B cell (primary cell): Measurements from ENCODE around the gene COL9A3. TPM values are rescaled to one million over a fixed set of nuclear protein-coding genes. Genes with fewer than 3 reads are reported as not detected.

Experiments
- ATAC-seq: fragments of 200-7000 bp; cut with Tn5 transposase; one replicate; pipeline ENCODE4 v1.10.0; 2021; ENCODE audit warnings: low read depth, mild to moderate bottlenecking, moderate number of reproducible peaks, moderate library complexity
- CTCF ChIA-PET: fragments of 350-600 bp; sonication (Branson Sonifier 250); formaldehyde crosslinking; loops from one replicate; lab custom pipeline; 2021; ENCODE audit warnings: antibody characterized with exemption, inconsistent platforms; lab: Charles Lee
- POLR2A ChIA-PET: fragments of 350-600 bp; sonication (Branson Sonifier 250); formaldehyde crosslinking; loops from one replicate; lab custom pipeline; 2021; ENCODE audit warnings: antibody characterized with exemption; lab: Charles Lee
- DNase-seq: peaks from one replicate; pipeline ENCODE4 v3.0.0; 2013
- H2AFZ ChIP-seq: 2 replicates; pipeline ENCODE4 v1.6.1; 2012; ENCODE audit warnings: mild to moderate bottlenecking, low read depth, low read length; ENCODE audit not compliant: insufficient read depth, poor library complexity, severe bottlenecking
- H3K27ac ChIP-seq, 2 donors: 1 replicate in 1 of 2; 2 replicates in 1 of 2; pipeline ENCODE4 v1.5.1; 2012 to 2013; ENCODE audit warnings: low read length in 2 of 2, mild to moderate bottlenecking in 2 of 2, moderate library complexity in 1 of 2
- H3K27me3 ChIP-seq, 4 experiments: fragments of 200-600 bp in 1 of 4; sonication (generic) in 1 of 4; replicated peaks in 1 of 4; 1 replicate in 2 of 4; 2 replicates in 2 of 4; pipeline versions ENCODE4 v1.6.1 to v1.7.0; 2013 to 2016; ENCODE audit warnings: low read length in 3 of 4, mild to moderate bottlenecking in 2 of 4, mixed read lengths in 1 of 4, moderate library complexity in 1 of 4; ENCODE audit not compliant: insufficient read depth in 4 of 4, control insufficient read depth in 3 of 4; ENCODE audit errors: control extremely low read depth in 1 of 4
- H3K36me3 ChIP-seq, 2 experiments: replicated peaks in 1 of 2; 1 replicate in 1 of 2; 2 replicates in 1 of 2; pipeline versions ENCODE4 v1.6.1 to v1.7.1; 2013; ENCODE audit warnings: low read length in 1 of 2; ENCODE audit not compliant: insufficient read depth in 2 of 2, control insufficient read depth in 1 of 2; ENCODE audit errors: control extremely low read depth in 1 of 2, extremely low read depth in 1 of 2
- H3K4me1 ChIP-seq, 2 donors: fragments of 200-600 bp in 1 of 2; sonication (generic) in 1 of 2; 1 replicate in 1 of 2; 2 replicates in 1 of 2; pipeline versions ENCODE4 v1.5.1 to v1.6.1; 2013 to 2017; ENCODE audit warnings: low read length in 2 of 2; ENCODE audit not compliant: control insufficient read depth in 2 of 2, insufficient read depth in 2 of 2
- H3K4me2 ChIP-seq: replicated peaks from 2 replicates; pipeline ENCODE3; 2012; ENCODE audit warnings: mild to moderate bottlenecking, low read depth, low read length; ENCODE audit not compliant: poor library complexity, severe bottlenecking
- H3K4me3 ChIP-seq, 5 experiments: fragments of 200-600 bp in 1 of 5; sonication (generic) in 1 of 5; 1 replicate in 3 of 5; 2 replicates in 2 of 5; pipeline versions ENCODE4 v1.5.1 to v1.7.0; 2011 to 2016; ENCODE audit warnings: low read length in 4 of 5, mild to moderate bottlenecking in 4 of 5, low read depth in 2 of 5, control low read depth in 1 of 5, moderate library complexity in 1 of 5; ENCODE audit not compliant: insufficient read depth in 1 of 5; ENCODE audit errors: control extremely low read depth in 1 of 5, extremely low read depth in 1 of 5
- H3K79me2 ChIP-seq: fragments of 200-600 bp; sonication (generic); one replicate; pipeline ENCODE4 v1.6.0; 2016; ENCODE audit warnings: low read length; ENCODE audit not compliant: control insufficient read depth, insufficient read depth
- H3K9ac ChIP-seq: fragments of 200-600 bp; sonication (generic); 2 replicates; pipeline ENCODE4 v1.6.1; 2017; ENCODE audit warnings: mild to moderate bottlenecking, low read length, moderate library complexity
- H3K9me3 ChIP-seq, 3 donors: one replicate each; pipeline versions ENCODE4 v1.6.1 to v1.7.1; 2013; ENCODE audit warnings: low read length in 2 of 3; ENCODE audit not compliant: control insufficient read depth in 2 of 3, insufficient read depth in 1 of 3; ENCODE audit errors: control extremely low read depth in 1 of 3
- H4K20me1 ChIP-seq: 2 replicates; pipeline ENCODE4 v1.6.0; 2012; ENCODE audit warnings: mild to moderate bottlenecking, low read length; ENCODE audit not compliant: insufficient read depth, control insufficient read depth, poor library complexity, severe bottlenecking
- H3K27ac Mint-ChIP-seq: one replicate; pipeline ENCODE4 v1.8.0; 2021; ENCODE audit warnings: mixed read lengths
- H3K27me3 Mint-ChIP-seq: one replicate; pipeline ENCODE4 v1.8.0; 2021; ENCODE audit warnings: mixed read lengths
- H3K4me1 Mint-ChIP-seq: one replicate; pipeline ENCODE4 v1.8.0; 2021; ENCODE audit warnings: mixed read lengths
- H3K4me3 Mint-ChIP-seq: one replicate; pipeline ENCODE4 v1.8.0; 2021; ENCODE audit warnings: mixed read lengths
- H3K9me3 Mint-ChIP-seq: one replicate; pipeline ENCODE4 v1.8.0; 2022; ENCODE audit warnings: mixed read lengths; ENCODE audit not compliant: insufficient read depth
- EZH2 ChIP-seq: IDR thresholded peaks from 2 replicates; pipeline ENCODE4 v1.6.1; 2012; ENCODE audit warnings: borderline replicate concordance, low read depth, mild to moderate bottlenecking, moderate library complexity, low read length; ENCODE audit not compliant: insufficient read depth, poor library complexity, severe bottlenecking
- WGBS: methylation state at CpG from one replicate; pipeline ENCODE4 v1.1.5; 2013; ENCODE audit warnings: missing lambda C conversion rate; ENCODE audit not compliant: insufficient coverage; 5-methylcytosine and 5-hydroxymethylcytosine counted together
- intact Hi-C: fragments of 100-400 bp; cut with micrococcal nuclease; formaldehyde crosslinking; loops from one replicate; pipeline ENCODE4 v1.10.0; 2022
- polyA plus RNA-seq: library from polyadenylated mRNA; depleted of rRNA; stranded (reverse); fragments of >200 nt; gene quantifications from 2 replicates; pipeline ENCODE4 v1.2.3, GENCODE V29; 2012
- total RNA-seq, 2 donors: library from RNA; stranded (reverse); fragments of 120-200 nt in 1 of 2; gene quantifications; 1 replicate in 1 of 2; 2 replicates in 1 of 2; pipeline versions ENCODE4 v1.2.3 to v1.2.4, GENCODE V29; 2013 to 2022
- TF ChIP-seq, protein P1 (sequence below): fragments of 200-600 bp; IDR thresholded peaks from one replicate; pipeline ENCODE4 v1.8.0; 2022; ENCODE audit warnings: antibody characterized with exemption, mild to moderate bottlenecking

The COL9A3 gene
- total and polyA plus RNA-seq, 2 donors (not counting 1 experiment from before 2014, with no cell fraction given): 10.7 to 96.3 TPM

DNA sequence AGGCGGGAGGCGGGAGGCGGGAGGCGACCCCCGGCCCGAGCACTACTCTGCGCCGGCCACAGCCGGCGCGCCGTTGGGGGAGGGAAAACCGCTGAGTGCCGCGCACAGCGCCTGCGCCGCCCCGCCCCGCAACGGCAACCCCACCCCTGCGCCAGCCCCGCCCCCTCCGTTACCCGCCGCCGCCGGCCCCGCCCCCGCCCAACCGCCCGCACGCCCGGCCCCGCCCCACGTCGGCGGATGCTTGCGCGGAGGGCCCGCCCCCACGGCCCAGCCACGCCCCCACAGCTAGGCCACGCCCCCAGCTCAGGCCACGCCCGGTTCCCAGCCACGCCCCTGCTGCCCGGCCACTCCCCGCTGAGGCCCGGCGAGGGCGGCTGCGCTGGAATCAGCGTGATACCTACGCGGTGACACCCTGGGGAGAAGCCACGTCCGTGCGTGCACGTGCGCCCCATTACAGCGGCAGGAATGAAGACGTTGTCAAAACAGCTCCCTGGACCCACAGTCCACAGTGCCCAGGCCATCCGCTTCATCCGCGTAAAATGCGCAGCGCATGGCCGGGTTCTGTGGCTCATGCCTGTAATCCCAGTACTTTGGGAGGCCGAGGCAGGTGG, 45.0 kb downstream of the COL9A3 start, which contains the start of gene TCFL5:
TCFL5 (minus strand) TSS at position 97 of the 611 bp plus-strand sequence. CDS start 152 bp downstream, outside the sequence.
- Histone ChIP-seq H3K36me3 (no peaks in the 10 kb centered on the region), H3K27me3 (peaks cover 0 to 9% (median 6%) of the 10 kb centered on the region in 4 experiments), H3K4me3 (peak within 1 kb of the TSS in 3 of 5 experiments; percentile 33 to 47 (median 36)), H3K4me2 (peak within 1 kb of the TSS; percentile 72), H3K27ac (no peak within 1 kb of the TSS), H3K79me2 (no peaks in the 10 kb centered on the region), H3K9ac (no peak within 1 kb of the TSS), H4K20me1 (peaks cover 16% of the 10 kb centered on the region), H3K9me3 (peaks cover 0 to 11% (median 0%) of the 10 kb centered on the region in 3 donors), H3K4me1 (peaks cover 9 to 27% of the 10 kb centered on the region in 2 donors), H2AFZ (peak within 1 kb of the TSS; percentile 49)
- H3K4me3 Mint-ChIP-seq: peak within 1 kb of the TSS; percentile 81
- 16% methylated on average over 43 of the region's 70 CpGs for WGBS
- peak; percentile 95 for DNase-seq
- intact Hi-C loops: loop anchor here (2.0 to 5.0 kb wide), 3 partner anchors 35 to 70 kb away; partner anchors contain the start of gene DIDO1
- no peaks in the 10 kb centered on the region for H3K9me3 Mint-ChIP-seq
- POLR2A ChIA-PET: interaction anchor here (0.8 to 1.2 kb wide), 2 partner anchors 36 to 68 kb away, joined by 3 read pairs; no protein-coding TSS in a partner anchor
- TF ChIP-seq, protein P1, sequence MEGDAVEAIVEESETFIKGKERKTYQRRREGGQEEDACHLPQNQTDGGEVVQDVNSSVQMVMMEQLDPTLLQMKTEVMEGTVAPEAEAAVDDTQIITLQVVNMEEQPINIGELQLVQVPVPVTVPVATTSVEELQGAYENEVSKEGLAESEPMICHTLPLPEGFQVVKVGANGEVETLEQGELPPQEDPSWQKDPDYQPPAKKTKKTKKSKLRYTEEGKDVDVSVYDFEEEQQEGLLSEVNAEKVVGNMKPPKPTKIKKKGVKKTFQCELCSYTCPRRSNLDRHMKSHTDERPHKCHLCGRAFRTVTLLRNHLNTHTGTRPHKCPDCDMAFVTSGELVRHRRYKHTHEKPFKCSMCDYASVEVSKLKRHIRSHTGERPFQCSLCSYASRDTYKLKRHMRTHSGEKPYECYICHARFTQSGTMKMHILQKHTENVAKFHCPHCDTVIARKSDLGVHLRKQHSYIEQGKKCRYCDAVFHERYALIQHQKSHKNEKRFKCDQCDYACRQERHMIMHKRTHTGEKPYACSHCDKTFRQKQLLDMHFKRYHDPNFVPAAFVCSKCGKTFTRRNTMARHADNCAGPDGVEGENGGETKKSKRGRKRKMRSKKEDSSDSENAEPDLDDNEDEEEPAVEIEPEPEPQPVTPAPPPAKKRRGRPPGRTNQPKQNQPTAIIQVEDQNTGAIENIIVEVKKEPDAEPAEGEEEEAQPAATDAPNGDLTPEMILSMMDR: no peak
- TF ChIP-seq EZH2: no peak
- peaks cover 20% of the 10 kb centered on the region for H3K4me1 Mint-ChIP-seq
- peak; percentile 92 for ATAC-seq
- peak within 1 kb of the TSS; percentile 42 for H3K27ac Mint-ChIP-seq
- CTCF ChIA-PET: interaction anchor here (0.6 to 1.7 kb wide), 8 partner anchors 11 to 147 kb away, joined by 3 to 6 read pairs (median 3); no protein-coding TSS in a partner anchor
- H3K27me3 Mint-ChIP-seq: no peaks in the 10 kb centered on the region

DNA sequence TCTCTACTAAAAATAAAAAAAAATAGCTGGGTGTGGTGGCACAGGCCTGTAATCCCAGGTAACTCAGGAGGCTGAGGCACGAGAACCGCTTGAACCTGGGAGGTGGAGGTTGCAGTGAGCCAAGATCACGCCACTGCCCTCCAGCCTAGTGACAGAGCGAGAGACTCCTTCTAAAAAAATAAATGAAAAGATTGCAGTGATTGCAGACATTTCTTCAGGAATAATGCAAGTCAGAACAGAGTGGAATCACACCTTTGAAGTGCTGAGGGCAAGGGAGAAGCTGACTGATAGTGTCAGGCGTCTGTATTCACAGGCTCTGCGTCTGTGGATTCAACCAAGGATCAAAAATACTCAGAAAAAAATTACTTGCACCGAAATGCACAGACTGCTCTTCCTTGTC, 47.4 kb downstream of the COL9A3 start:
- Histone ChIP-seq H3K27me3 (peaks cover 0 to 7% (median 5%) of the 10 kb centered on the region in 4 experiments), H3K27ac (no peak overlapping the region), H2AFZ (no peak overlapping the region), H4K20me1 (peaks cover 15% of the 10 kb centered on the region), H3K79me2 (no peaks in the 10 kb centered on the region), H3K9ac (no peak overlapping the region), H3K36me3 (no peaks in the 10 kb centered on the region), H3K4me1 (peaks cover 9 to 15% of the 10 kb centered on the region in 2 donors), H3K4me3 (no peak overlapping the region), H3K4me2 (no peak overlapping the region), H3K9me3 (peaks cover 0 to 11% (median 0%) of the 10 kb centered on the region in 3 donors)
- ChIA-PET CTCF (no interaction called here), POLR2A (interaction anchor here (0.7 kb wide), 1 partner anchor 38 kb away, joined by 3 read pairs; no protein-coding TSS in a partner anchor)
- Mint-ChIP-seq H3K27me3 (no peaks in the 10 kb centered on the region), H3K27ac (no peak overlapping the region), H3K4me1 (peaks cover 13% of the 10 kb centered on the region), H3K4me3 (no peak overlapping the region), H3K9me3 (no peaks in the 10 kb centered on the region)
- intact Hi-C loops: loop anchor here (5.0 kb wide), 2 partner anchors 63 to 72 kb away; partner anchors contain the start of gene DIDO1
- DNase-seq (no peak), ATAC-seq (no peak)
- TF ChIP-seq, protein P1: no peak
- TF ChIP-seq EZH2: no peak
- 100% methylated on average over 3 of the region's 7 CpGs for WGBS
